ENCODE data around the gene MYRIP. TPM values are rescaled to one million over a fixed set of nuclear protein-coding genes. Genes with fewer than 3 reads are reported as not detected.
A peak's percentile ranks its signal among the peaks of the same experiment; 100 is the strongest.

The MYRIP gene
- total RNA-seq, 4 donors from 2014 or later = 0.66 to 3.1 (median 2.6) TPM

- H3K27me3 ChIP-seq = no peaks in the 10 kb centered on the region
- peak overlapping the region in 1 of 4 donors; percentile 27 for H3K27ac ChIP-seq
- H3K4me3 ChIP-seq = no peak overlapping the region
- peaks cover 0 to 11% (median 0%) of the 10 kb centered on the region in 3 donors for H3K9me3 ChIP-seq
- DNase-seq = no peak
- 38 to 39% methylated on average over 9 of the region's 9 CpGs for WGBS, 2 donors
- no peak for TF ChIP-seq POLR2A (IDR thresholded peaks at IDR 0.05)
- no peak for TF ChIP-seq CTCF (IDR thresholded peaks at IDR 0.05)
- peaks cover 0 to 18% (median 0%) of the 10 kb centered on the region in 3 donors for H3K4me1 ChIP-seq
- no peaks in the 10 kb centered on the region for H3K36me3 ChIP-seq
- intact Hi-C loops (cut with DNase I) = no loop called here
These were observed 288.0 kb downstream of the MYRIP start for GRCh38 chr3:40097131-40098117.

- no peak for TF ChIP-seq CTCF (IDR thresholded peaks at IDR 0.05)
- TF ChIP-seq POLR2A (IDR thresholded peaks at IDR 0.05) = no peak
These were observed 288.9 kb downstream of the MYRIP start for GRCh38 chr3:40098261-40098759.

GRCh38 chr3:40099871-40100270, 290.5 kb downstream of the MYRIP start:
- intact Hi-C loops (cut with DNase I) = no loop called here
- Histone ChIP-seq H3K36me3 (no peaks in the 10 kb centered on the region), H3K9me3 (peaks cover 0 to 11% (median 0%) of the 10 kb centered on the region in 3 donors), H3K27ac (no peak overlapping the region), H3K4me3 (no peak overlapping the region), H3K27me3 (no peaks in the 10 kb centered on the region), H3K4me1 (peaks cover 0 to 18% (median 0%) of the 10 kb centered on the region in 3 donors)
- 79 to 82% methylated on average over 7 of the region's 7 CpGs for WGBS, 2 donors
- TF ChIP-seq POLR2A (IDR thresholded peaks at IDR 0.05) = no peak
- TF ChIP-seq CTCF (IDR thresholded peaks at IDR 0.05) = no peak
- DNase-seq = no peak

More at GRCh38 chr3:40098261-40098759, 288.9 kb downstream of the MYRIP start:
- no peak for DNase-seq
- no peak overlapping the region for H3K4me3 ChIP-seq
- H3K4me1 ChIP-seq = peaks cover 0 to 18% (median 0%) of the 10 kb centered on the region in 3 donors
- H3K27ac ChIP-seq = no peak overlapping the region
- H3K36me3 ChIP-seq = no peaks in the 10 kb centered on the region
- H3K9me3 ChIP-seq = peaks cover 0 to 11% (median 0%) of the 10 kb centered on the region in 3 donors
- no peaks in the 10 kb centered on the region for H3K27me3 ChIP-seq
- intact Hi-C loops (cut with DNase I) = no loop called here

- DNase-seq = no peak
- Histone ChIP-seq H3K4me3 (no peak overlapping the region), H3K9me3 (peaks cover 0 to 11% (median 0%) of the 10 kb centered on the region in 3 donors), H3K27me3 (no peaks in the 10 kb centered on the region), H3K4me1 (peaks cover 0 to 6% (median 0%) of the 10 kb centered on the region in 3 donors), H3K27ac (no peak overlapping the region), H3K36me3 (no peaks in the 10 kb centered on the region)
- intact Hi-C loops (cut with DNase I) = no loop called here
- TF ChIP-seq POLR2A (IDR thresholded peaks at IDR 0.05) (no peak), CTCF (IDR thresholded peaks at IDR 0.05) (no peak)
These were observed 292.8 kb downstream of the MYRIP start for GRCh38 chr3:40102182-40102581.

GRCh38 chr3:40103829-40104228, 294.4 kb downstream of the MYRIP start:
- Histone ChIP-seq H3K4me3 (no peak overlapping the region), H3K9me3 (peaks cover 0 to 11% (median 0%) of the 10 kb centered on the region in 3 donors), H3K27ac (no peak overlapping the region), H3K27me3 (no peaks in the 10 kb centered on the region), H3K36me3 (no peaks in the 10 kb centered on the region), H3K4me1 (peaks cover 0 to 14% (median 3%) of the 10 kb centered on the region in 3 donors)
- DNase-seq = no peak
- no peak for TF ChIP-seq CTCF (IDR thresholded peaks at IDR 0.05)
- no peak for TF ChIP-seq POLR2A (IDR thresholded peaks at IDR 0.05)
- intact Hi-C loops (cut with DNase I) = no loop called here
